GM13976 (cell line): ENCODE measurements around the gene OR10G2.
"Not testable (repeated sequence)": the region's sequence is repeated elsewhere in the genome, so short reads cannot be mapped to it uniquely, and the experiment has no call there.

ENCODE experiments used
- DNase-seq: peaks from one replicate; pipeline ENCODE4 v3.0.0; 2012; ENCODE audit warnings: low spot score
- in situ Hi-C: fragments of 300-500 bp; cut with MboI; formaldehyde crosslinking; loops from one replicate; pipeline ENCODE4 v1.12.0; 2022; ENCODE audit warnings: low sequenced_read_pairs, mixed read lengths, inconsistent platforms; ENCODE audit not compliant: unreplicated experiment
- TF ChIP-seq, protein P1 (sequence below): IDR thresholded peaks from 2 replicates; pipeline ENCODE4 v1.5.1; 2012; ENCODE audit warnings: borderline replicate concordance, mild to moderate bottlenecking; ENCODE audit not compliant: insufficient read depth; ENCODE audit errors: extremely low read depth, missing control alignments, control extremely low read depth

The OR10G2 gene

GRCh38 chr14:21647380-21647779, 12.6 kb upstream of the OR10G2 start:
- in situ Hi-C loops = no loop called here
- TF ChIP-seq, protein P1, sequence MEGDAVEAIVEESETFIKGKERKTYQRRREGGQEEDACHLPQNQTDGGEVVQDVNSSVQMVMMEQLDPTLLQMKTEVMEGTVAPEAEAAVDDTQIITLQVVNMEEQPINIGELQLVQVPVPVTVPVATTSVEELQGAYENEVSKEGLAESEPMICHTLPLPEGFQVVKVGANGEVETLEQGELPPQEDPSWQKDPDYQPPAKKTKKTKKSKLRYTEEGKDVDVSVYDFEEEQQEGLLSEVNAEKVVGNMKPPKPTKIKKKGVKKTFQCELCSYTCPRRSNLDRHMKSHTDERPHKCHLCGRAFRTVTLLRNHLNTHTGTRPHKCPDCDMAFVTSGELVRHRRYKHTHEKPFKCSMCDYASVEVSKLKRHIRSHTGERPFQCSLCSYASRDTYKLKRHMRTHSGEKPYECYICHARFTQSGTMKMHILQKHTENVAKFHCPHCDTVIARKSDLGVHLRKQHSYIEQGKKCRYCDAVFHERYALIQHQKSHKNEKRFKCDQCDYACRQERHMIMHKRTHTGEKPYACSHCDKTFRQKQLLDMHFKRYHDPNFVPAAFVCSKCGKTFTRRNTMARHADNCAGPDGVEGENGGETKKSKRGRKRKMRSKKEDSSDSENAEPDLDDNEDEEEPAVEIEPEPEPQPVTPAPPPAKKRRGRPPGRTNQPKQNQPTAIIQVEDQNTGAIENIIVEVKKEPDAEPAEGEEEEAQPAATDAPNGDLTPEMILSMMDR = no peak
- no peak for DNase-seq

GRCh38 chr14:21643407-21643806, 8.7 kb upstream of the OR10G2 start:
- no peak for DNase-seq
- TF ChIP-seq, protein P1 = no peak

GRCh38 chr14:21642683-21643082, 7.9 kb upstream of the OR10G2 start:
- TF ChIP-seq, protein P1 = no peak
- in situ Hi-C loops = no loop called here
- no peak for DNase-seq

More at GRCh38 chr14:21643407-21643806, 8.7 kb upstream of the OR10G2 start:
- in situ Hi-C loops = no loop called here

DNA sequence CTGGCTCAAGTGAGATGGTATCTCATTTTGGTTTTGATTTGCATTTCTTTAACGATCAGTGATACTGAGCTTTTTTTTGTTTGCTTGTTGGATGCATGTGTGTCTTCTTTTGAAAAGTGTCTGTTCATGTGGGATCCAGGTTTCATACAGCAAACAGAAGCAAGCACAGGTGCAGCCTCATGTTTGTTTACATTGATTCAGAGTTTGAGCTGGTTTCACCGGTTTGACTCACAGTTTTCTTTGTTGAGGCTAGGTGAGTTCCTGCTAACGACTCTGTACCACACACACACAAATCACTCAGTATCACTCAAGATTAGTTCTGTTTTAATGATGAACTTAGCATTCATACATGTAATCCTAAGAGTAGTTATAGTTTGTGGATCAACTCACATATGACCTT, 3.7 kb downstream of the OR10G2 start:
- in situ Hi-C loops = no loop called here
- DNase-seq = no peak
- TF ChIP-seq, protein P1 = no peak

DNA sequence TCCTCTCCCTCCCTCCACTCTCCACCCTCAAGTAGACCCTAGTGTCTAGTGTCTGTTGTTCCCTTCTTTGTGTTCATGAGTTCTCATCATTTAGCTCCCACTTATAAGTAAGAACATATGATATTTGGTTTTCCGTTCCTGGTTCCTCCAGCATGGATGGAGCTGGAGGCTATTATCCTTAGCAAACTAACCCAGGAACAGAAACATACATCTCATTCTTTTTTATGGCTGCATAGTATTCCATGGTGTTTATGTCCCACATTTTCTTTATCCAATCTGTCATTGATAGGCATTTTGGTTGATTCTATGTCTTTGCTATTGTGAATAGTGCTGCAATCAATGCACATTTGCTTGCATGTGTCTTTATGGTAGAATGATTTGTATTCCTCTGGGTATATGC, 4.2 kb downstream of the OR10G2 start:
- DNase-seq, in situ Hi-C loops: not testable (repeated sequence)

GRCh38 chr14:21626491-21627230, 8.1 kb downstream of the OR10G2 start:
- DNase-seq = no peak
- in situ Hi-C loops = no loop called here

GRCh38 chr14:21617614-21618013, 17.1 kb downstream of the OR10G2 start:
- TF ChIP-seq, protein P1 = no peak
- in situ Hi-C loops = no loop called here
- no peak for DNase-seq

More at GRCh38 chr14:21626491-21627230, 8.1 kb downstream of the OR10G2 start:
- TF ChIP-seq, protein P1 = no peak
